Measurements from ENCODE around the gene GPRIN3.

Gene GPRIN3

DNA sequence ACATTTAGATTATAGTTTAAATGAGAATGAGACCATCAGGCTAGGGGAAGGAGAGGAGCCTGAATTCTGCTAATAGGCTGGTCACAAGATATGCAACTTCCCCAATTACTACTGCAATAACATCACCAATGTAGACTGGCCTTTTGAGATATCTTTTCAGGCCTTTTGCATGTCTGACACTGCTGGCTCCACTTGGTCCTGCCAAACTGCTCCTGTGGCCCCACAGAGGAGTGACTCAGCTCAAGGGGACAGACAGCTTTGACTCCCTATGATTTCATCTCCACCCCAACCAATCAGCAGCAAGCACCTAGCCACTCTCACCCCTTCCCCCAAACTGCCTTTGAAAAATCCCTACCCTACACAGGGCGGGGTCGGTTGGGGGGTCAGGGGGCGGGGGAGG lies 22.8 kb downstream of the GPRIN3 start:
- no peak overlapping the region for H3K9ac ChIP-seq
- no peak for TF ChIP-seq Cebpa-rat (IDR thresholded peaks at IDR 0.05)
- H3K4me3 ChIP-seq, result no peak overlapping the region
- H4K20me1 ChIP-seq, result no peaks in the 10 kb centered on the region
- no peak overlapping the region for H3K27ac ChIP-seq
- H3K4me2 ChIP-seq, result no peak overlapping the region
- no peaks in the 10 kb centered on the region for H3K27me3 ChIP-seq
- H3K36me3 ChIP-seq, result no peaks in the 10 kb centered on the region
- H3K4me1 ChIP-seq, result peaks cover 29% of the 10 kb centered on the region
- H3K9me3 ChIP-seq, result peaks cover 5% of the 10 kb centered on the region; the same call in 1 of the 2 replicates

DNA sequence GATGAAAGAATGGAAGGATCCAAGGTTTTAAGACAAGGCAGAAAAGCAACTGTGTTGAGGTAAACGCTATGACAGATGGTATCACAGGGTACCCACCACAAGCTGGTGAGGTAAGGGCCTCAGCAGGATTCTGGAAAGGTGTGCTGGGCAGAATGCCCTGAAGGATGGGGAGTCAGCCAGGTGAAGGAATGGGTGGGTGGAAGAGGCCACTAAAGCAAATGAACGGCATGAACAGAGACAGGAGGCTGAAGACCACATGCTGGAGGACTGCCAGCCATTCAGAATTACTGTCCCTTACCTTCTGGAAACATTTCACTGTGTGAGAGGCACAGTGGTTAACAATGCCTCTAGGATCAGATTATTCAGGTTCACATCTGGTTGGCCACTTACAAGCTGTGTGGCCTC lies 23.6 kb downstream of the GPRIN3 start:
- H3K9ac ChIP-seq, result no peak overlapping the region
- H3K27ac ChIP-seq, result no peak overlapping the region
- peaks cover 5% of the 10 kb centered on the region; the same call in 1 of the 2 replicates for H3K9me3 ChIP-seq
- H3K4me2 ChIP-seq, result peak overlapping the region; percentile 47
- H4K20me1 ChIP-seq, result no peaks in the 10 kb centered on the region
- no peaks in the 10 kb centered on the region for H3K27me3 ChIP-seq
- H3K4me1 ChIP-seq, result peaks cover 26% of the 10 kb centered on the region
- TF ChIP-seq Cebpa-rat (IDR thresholded peaks at IDR 0.05), result no peak
- no peak overlapping the region for H3K4me3 ChIP-seq
- H3K36me3 ChIP-seq, result no peaks in the 10 kb centered on the region

DNA sequence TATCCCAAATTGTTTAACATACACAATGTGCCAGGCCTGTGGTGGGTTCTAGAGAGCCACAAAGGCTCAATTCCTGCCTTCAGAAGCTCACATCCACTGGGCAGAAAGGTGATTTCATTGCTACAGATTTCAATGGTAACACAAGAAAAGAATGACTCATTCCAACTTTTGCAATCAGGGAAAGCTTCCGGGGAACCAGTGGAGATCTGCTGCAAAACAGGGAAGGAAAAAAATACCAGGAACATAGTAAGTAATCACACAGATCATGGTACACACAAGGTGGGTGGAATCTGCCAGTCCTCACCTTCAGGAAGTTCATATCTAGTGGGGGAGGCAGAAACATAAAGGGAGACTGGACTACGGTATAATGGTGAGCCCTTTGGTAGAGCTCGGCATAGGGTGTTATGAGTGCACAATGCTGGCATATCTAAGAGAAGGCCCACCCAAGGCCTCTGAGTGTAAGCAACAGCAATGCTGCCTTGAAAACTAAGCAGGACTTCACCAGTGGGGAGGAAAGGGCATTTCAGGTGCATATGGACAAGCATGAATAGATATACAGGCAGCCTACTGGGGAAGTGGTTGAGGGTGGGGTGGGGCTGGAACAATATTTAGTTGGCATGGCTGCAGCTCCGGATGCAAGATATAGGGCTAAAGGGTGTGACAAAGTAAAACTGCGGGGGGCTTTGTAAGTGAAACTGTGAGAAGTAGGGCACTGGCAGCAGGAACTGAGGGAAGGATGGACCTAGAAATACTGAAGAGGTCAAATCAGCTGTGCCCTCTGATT lies 24.2 kb downstream of the GPRIN3 start:
- TF ChIP-seq Cebpa-rat (IDR thresholded peaks at IDR 0.05), result no peak
- Histone ChIP-seq H3K4me3 (no peak overlapping the region), H3K36me3 (peaks cover 5% of the 10 kb centered on the region; the same call in 1 of the 2 replicates), H4K20me1 (no peaks in the 10 kb centered on the region), H3K4me2 (peak overlapping the region; percentile 47), H3K27me3 (no peaks in the 10 kb centered on the region), H3K4me1 (peaks cover 26% of the 10 kb centered on the region), H3K9ac (no peak overlapping the region), H3K9me3 (peaks cover 11% of the 10 kb centered on the region; the same call in 1 of the 2 replicates), H3K27ac (no peak overlapping the region)

DNA sequence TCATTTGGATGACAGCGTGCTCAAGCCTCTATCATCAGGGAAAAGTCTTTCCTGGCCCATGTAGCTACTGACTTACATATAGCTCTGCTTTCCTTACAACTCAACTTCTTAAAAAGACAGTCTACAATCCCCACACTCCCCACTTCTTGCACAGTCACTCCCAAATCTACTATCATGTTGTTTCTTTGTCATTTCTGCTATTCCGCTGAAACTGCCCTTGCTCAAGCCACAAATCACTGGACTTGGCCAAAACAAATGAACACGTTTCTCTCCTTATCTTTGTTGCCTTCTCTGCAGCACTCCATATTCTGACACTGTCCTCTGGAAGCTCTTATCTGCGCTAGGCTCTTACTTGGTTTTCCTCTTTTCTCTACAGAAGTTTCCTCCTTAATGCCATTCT lies 28.2 kb downstream of the GPRIN3 start:
- H3K27ac ChIP-seq, result no peak overlapping the region
- H3K4me2 ChIP-seq, result no peak overlapping the region
- no peak overlapping the region for H3K4me3 ChIP-seq
- H3K9ac ChIP-seq, result no peak overlapping the region
- no peaks in the 10 kb centered on the region for H4K20me1 ChIP-seq
- peaks cover 13% of the 10 kb centered on the region for H3K4me1 ChIP-seq
- TF ChIP-seq Cebpa-rat (IDR thresholded peaks at IDR 0.05), result no peak
- H3K27me3 ChIP-seq, result no peaks in the 10 kb centered on the region
- peaks cover 19% of the 10 kb centered on the region for H3K36me3 ChIP-seq
- H3K9me3 ChIP-seq, result peaks cover 11% of the 10 kb centered on the region; the same call in 1 of the 2 replicates

DNA sequence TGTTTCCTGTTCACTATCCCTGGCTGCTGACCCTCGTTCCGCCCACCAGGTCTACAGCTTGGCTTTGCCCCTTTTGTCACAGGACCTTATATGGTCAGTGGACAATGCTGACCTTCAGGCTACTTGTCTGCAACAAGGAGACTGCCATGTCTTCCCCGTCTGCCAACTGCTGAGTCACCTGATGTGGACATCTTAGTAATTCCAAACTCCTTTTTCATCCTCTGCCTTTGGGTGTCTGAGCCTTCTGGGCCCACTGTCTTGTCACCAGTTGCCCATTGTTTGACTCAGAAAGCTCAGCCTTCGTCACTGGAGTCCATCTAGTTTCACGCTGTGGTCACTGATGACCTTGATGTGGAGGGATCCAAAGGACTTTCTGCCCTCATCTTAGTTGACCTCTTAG lies 30.2 kb downstream of the GPRIN3 start:
- Histone ChIP-seq H3K4me3 (no peak overlapping the region), H3K4me1 (no peaks in the 10 kb centered on the region), H4K20me1 (no peaks in the 10 kb centered on the region), H3K9ac (no peak overlapping the region), H3K4me2 (no peak overlapping the region), H3K36me3 (peaks cover 19% of the 10 kb centered on the region), H3K27me3 (no peaks in the 10 kb centered on the region), H3K27ac (no peak overlapping the region), H3K9me3 (peaks cover 11% of the 10 kb centered on the region; the same call in 1 of the 2 replicates)
- no peak for TF ChIP-seq Cebpa-rat (IDR thresholded peaks at IDR 0.05)

DNA sequence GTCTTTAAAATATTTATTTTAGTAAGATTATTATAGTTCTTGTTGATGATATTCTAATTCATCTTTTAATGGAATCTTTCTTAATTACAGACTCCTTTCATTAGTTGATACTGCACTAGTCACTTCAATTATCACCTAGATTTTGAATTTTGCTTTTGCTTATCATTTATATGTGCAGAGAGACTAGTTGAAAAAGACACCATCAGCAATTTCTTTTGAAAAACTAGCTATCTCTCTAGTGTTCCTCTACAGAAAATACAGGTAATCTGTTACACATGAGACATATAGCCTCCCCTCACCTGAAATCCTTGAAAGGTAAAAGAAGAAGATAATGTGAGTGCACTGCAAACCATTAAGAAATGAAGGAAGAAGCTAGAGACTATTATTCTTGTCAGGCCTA lies 31.3 kb downstream of the GPRIN3 start:
- H3K9ac ChIP-seq, result no peak overlapping the region
- H3K4me1 ChIP-seq, result no peaks in the 10 kb centered on the region
- H4K20me1 ChIP-seq, result no peaks in the 10 kb centered on the region
- no peak overlapping the region for H3K4me3 ChIP-seq
- H3K27ac ChIP-seq, result no peak overlapping the region
- H3K9me3 ChIP-seq, result peaks cover 11% of the 10 kb centered on the region; the same call in 1 of the 2 replicates
- no peaks in the 10 kb centered on the region for H3K27me3 ChIP-seq
- H3K4me2 ChIP-seq, result no peak overlapping the region
- peaks cover 19% of the 10 kb centered on the region for H3K36me3 ChIP-seq
- no peak for TF ChIP-seq Cebpa-rat (IDR thresholded peaks at IDR 0.05)

DNA sequence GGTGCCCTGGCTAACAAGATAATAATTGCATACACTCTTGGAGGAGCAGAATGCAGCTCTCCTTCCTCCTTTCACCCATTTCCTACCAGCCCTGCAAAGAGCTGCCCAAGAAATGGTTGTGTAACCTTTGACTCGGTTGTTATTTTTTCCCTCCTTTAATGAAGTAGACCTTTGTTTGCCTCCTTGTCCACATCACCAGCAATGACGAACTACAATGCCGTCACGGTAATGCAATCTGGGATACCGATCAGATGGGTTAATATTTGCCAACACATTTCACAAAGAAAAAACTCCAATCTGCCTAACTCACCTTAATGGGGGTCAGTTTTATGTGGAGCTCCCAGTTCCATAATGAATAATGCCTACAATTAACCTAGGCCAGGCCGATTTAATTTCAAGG lies 32.0 kb downstream of the GPRIN3 start:
- Histone ChIP-seq H3K9ac (no peak overlapping the region), H3K27ac (no peak overlapping the region), H3K4me2 (no peak overlapping the region), H4K20me1 (no peaks in the 10 kb centered on the region), H3K9me3 (peaks cover 6% of the 10 kb centered on the region; the same call in 1 of the 2 replicates), H3K4me1 (no peaks in the 10 kb centered on the region), H3K27me3 (no peaks in the 10 kb centered on the region), H3K36me3 (peaks cover 19% of the 10 kb centered on the region), H3K4me3 (no peak overlapping the region)
- no peak for TF ChIP-seq Cebpa-rat (IDR thresholded peaks at IDR 0.05)

DNA sequence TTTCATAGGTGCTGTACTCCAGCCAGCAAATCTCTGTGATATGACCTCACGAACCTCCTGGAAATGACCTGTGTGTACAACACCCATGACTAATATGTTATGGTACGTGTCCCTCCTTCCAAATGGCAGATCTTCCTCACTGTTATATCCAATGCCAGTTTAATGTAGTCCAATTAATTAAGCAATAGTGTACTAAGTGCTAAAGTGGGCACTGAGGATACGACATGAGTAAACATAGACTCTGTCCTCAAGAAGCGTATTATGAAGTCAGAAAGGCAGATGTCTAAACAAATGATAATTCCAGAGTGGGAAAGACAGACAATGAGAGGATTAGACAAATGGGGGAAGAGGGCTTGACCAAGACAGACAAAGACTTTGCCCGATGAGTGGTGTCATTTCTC lies 33.9 kb downstream of the GPRIN3 start:
- H3K36me3 ChIP-seq, result peaks cover 17% of the 10 kb centered on the region
- H3K4me3 ChIP-seq, result no peak overlapping the region
- H3K9me3 ChIP-seq, result peaks cover 4% of the 10 kb centered on the region; the same call in 1 of the 2 replicates
- H4K20me1 ChIP-seq, result no peaks in the 10 kb centered on the region
- TF ChIP-seq Cebpa-rat (IDR thresholded peaks at IDR 0.05), result no peak
- no peaks in the 10 kb centered on the region for H3K27me3 ChIP-seq
- no peaks in the 10 kb centered on the region for H3K4me1 ChIP-seq
- no peak overlapping the region for H3K9ac ChIP-seq
- no peak overlapping the region for H3K4me2 ChIP-seq
- H3K27ac ChIP-seq, result no peak overlapping the region

DNA sequence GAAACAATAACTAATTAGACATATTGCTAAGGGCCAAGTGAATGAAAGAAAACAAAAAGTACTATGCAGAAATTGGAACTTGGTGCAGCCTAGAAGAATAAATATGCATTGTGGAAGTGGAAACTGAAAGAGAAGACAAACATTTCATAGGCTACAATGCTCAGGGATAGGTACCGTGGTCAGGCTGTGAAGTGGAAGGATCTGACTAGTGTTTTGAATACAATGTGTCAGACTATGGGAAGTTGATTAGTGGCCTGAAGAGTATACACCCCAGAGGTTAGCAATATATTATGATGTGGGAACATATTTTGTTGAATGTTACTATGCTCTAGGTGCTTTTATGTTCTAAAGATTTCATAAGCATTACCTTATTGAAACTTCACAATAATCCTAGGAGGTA lies 36.8 kb downstream of the GPRIN3 start:
- 0 out of 2 replicates have a peak, but pooled peaks cover 5% of the 10 kb centered on the region for H3K36me3 ChIP-seq
- H3K9ac ChIP-seq, result no peak overlapping the region
- TF ChIP-seq Cebpa-rat (IDR thresholded peaks at IDR 0.05), result no peak
- no peak overlapping the region for H3K27ac ChIP-seq
- H3K4me1 ChIP-seq, result no peaks in the 10 kb centered on the region
- no peak overlapping the region for H3K4me2 ChIP-seq
- H3K4me3 ChIP-seq, result no peak overlapping the region
- no peaks in the 10 kb centered on the region for H3K9me3 ChIP-seq
- no peaks in the 10 kb centered on the region for H4K20me1 ChIP-seq
- no peaks in the 10 kb centered on the region for H3K27me3 ChIP-seq

DNA sequence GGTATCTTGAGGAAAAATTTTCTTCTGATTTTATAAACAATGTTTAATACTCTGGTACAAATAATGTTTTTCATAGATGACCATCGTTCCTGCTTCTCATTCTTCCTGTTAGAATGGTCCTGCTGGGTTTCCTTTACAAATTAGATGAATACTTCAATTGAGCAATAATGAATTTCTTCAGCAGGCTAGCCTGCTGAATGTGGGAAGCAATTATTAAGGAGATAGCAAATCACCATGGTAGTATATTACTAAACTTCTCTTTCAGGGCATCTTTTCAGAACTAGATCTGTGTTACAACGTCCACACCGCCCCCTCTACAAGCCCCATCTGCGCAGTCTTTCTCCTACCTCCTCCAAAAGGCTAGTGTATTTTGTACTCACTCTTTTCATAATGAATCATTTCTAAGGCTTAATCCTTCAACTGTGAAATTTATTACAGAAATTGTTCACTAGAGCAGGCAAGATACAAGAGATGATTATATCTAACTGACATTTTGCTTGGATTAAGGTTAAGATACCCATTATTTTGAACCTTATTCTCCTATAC lies 38.4 kb downstream of the GPRIN3 start:
- H3K4me2 ChIP-seq, result no peak overlapping the region
- no peak for TF ChIP-seq Cebpa-rat (IDR thresholded peaks at IDR 0.05)
- peaks cover 4% of the 10 kb centered on the region; the same call in 1 of the 2 replicates for H3K9me3 ChIP-seq
- no peak overlapping the region for H3K27ac ChIP-seq
- no peaks in the 10 kb centered on the region for H4K20me1 ChIP-seq
- no peak overlapping the region for H3K4me3 ChIP-seq
- no peaks in the 10 kb centered on the region for H3K27me3 ChIP-seq
- H3K36me3 ChIP-seq, result no peaks in the 10 kb centered on the region
- H3K9ac ChIP-seq, result no peak overlapping the region
- H3K4me1 ChIP-seq, result peaks cover 3% of the 10 kb centered on the region

Data from BLaER1 (cell line).